Subcutaneous abdominal adipose tissue (tissue), 5 donors: Measurements from ENCODE around the gene EIF4B.

Experiments
- H3K27ac ChIP-seq: one replicate; pipeline ENCODE4 v1.7.0; 2013; ENCODE audit warnings: low read depth, mild to moderate bottlenecking, inconsistent platforms, low read length, moderate library complexity
- H3K27me3 ChIP-seq, 5 donors: one replicate each; pipeline ENCODE4 v1.7.0; 2013; ENCODE audit warnings: low read length in 5 of 5, inconsistent platforms in 1 of 5; ENCODE audit not compliant: control insufficient read depth in 5 of 5, insufficient read depth in 4 of 5
- H3K36me3 ChIP-seq, 5 donors: one replicate each; pipeline ENCODE4 v1.7.0; 2013; ENCODE audit warnings: low read length in 5 of 5; ENCODE audit not compliant: control insufficient read depth in 5 of 5, insufficient read depth in 5 of 5
- H3K4me1 ChIP-seq, 5 donors: one replicate each; pipeline ENCODE4 v1.7.0; 2013; ENCODE audit warnings: low read length in 5 of 5, mild to moderate bottlenecking in 3 of 5, moderate library complexity in 1 of 5; ENCODE audit not compliant: control insufficient read depth in 5 of 5, insufficient read depth in 5 of 5
- H3K4me3 ChIP-seq, 5 donors: one replicate each; pipeline ENCODE4 v1.7.0; 2013; ENCODE audit warnings: low read length in 5 of 5, low read depth in 1 of 5
- H3K9ac ChIP-seq, 5 donors: one replicate each; pipeline ENCODE4 v1.7.0; 2013; ENCODE audit warnings: low read length in 5 of 5, mild to moderate bottlenecking in 4 of 5, moderate library complexity in 3 of 5
- H3K9me3 ChIP-seq, 5 donors: one replicate each; pipeline ENCODE4 v1.7.0; 2013; ENCODE audit warnings: low read length in 5 of 5; ENCODE audit not compliant: control insufficient read depth in 5 of 5
- donor health status: healthy.
- donor health status: healthy.
- donor health status: healthy.
- donor health status: healthy.
- donor health status: healthy.

The EIF4B gene

DNA sequence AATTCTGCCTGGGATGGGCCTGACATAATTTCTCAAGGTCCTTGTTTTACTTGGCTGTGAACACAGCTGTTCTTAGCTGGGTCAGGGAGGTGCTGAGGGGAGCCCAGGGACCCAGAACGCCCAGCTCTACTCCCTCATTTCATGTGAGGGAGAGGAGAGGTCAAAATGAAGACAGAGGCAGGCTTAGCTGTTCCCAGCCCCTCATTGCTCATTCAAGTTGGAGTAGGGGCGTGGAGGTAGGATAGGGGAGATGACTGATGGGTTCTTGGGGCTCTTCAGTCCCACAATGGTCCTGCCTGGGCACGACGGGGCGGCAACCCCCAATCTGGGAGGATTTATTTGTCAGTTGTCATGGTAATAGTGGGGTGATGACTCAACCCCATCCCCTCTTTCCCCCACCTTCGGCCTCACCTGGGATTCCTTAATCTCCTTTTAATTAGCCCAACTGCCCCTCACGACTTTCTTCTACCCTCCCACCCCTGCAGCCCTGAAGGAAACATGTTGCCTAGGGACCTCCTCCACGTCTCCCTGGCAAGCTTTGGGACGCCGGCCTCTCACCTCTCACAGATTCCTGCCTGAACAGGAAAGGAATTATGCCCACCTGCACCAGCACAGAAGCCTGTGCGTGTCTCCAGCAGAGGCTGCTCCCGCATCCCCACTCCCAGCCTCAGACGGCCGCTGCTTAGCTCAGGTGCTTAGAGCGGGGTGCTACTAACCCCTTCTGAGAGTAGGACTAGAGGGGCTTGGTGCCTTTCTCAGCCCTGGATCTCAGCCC lies 62.7 kb downstream of the EIF4B start:
- H3K36me3 ChIP-seq, result peaks cover 0 to 70% (median 37%) of the 10 kb centered on the region in 5 donors
- H3K4me1 ChIP-seq, result peaks cover 26 to 81% (median 78%) of the 10 kb centered on the region in 5 donors

DNA sequence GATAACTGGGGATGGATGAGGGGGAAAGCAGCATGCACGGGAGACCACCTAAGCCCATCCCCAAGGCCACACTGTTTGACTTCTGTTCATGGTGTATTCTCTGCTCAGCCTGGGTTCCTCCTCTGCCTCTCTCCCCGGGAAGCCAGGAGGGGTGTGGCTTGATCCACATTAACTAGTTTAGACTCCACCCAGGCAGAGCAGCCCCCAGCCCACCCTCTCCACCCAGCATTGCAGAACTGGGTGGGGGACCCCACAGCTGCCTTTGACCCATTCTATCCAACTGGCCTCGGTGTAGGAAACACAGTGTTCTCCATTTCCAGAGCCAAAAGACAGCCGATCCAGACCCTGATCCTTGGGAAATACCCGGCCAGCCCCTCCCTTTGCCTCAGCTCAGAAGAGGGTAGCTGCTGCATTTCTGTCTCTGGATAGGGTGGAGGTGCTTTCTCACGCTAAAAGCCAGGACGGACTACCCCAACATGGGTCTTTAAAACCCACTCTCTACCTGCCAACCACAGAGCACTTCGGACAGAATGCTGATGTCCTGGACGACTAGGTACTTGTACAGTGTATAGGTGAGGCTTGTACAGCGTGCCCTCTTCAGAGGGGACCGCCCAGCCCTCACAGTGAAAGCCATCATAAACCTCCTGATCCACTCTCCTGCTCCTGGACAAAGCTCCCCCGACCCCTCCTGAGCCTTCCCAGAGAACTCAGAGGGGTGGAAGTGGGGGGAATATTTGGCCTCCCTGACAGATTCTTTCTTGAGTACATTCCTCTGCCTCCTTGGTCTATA lies 63.6 kb downstream of the EIF4B start:
- peaks cover 0 to 70% (median 37%) of the 10 kb centered on the region in 5 donors for H3K36me3 ChIP-seq
- peaks cover 0 to 3% (median 0%) of the 10 kb centered on the region in 5 donors for H3K27me3 ChIP-seq
- peaks cover 19 to 81% (median 78%) of the 10 kb centered on the region in 5 donors for H3K4me1 ChIP-seq
- H3K27ac ChIP-seq, result peak overlapping the region; percentile 72
- H3K9ac ChIP-seq, result peak overlapping the region in 1 of 5 donors; percentile 37
- H3K4me3 ChIP-seq, result no peak overlapping the region
- H3K9me3 ChIP-seq, result no peaks in the 10 kb centered on the region

More for the DNA sequence above, 62.7 kb downstream of the EIF4B start:
- no peaks in the 10 kb centered on the region for H3K9me3 ChIP-seq
- peaks cover 0 to 3% (median 0%) of the 10 kb centered on the region in 5 donors for H3K27me3 ChIP-seq
- peak overlapping the region in 1 of 5 donors; percentile 37 for H3K9ac ChIP-seq
- H3K4me3 ChIP-seq, result no peak overlapping the region
- peak overlapping the region; percentile 60 for H3K27ac ChIP-seq

DNA sequence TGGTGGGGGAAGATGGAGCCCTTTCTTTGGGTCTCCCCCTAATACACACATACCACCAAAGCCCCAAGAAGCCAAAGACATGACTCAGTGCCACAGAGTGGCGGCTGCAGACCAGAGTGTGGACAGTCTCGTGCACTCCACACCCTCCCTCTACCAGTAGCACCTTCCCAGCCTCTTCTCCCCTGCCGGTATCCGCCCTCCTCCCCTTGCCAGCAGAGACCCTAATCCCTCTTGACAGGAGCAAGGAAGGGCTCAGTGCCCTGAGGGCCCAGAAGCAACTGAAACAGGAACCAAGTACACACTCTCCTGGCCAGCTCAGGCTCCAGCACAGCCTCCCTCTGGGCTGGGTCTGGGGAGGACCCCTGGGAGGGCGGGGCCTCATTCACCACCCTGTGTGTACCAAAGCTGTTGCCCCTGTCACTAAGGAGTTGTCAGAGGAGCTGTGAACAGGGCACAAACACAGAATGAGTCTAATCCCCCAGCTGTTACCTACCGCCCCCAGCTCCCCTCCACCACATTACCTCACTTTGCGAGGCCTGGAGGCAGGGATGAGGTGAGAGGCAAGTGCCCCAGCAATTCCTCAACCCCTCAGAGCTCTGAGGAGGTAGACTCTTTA lies 64.7 kb downstream of the EIF4B start:
- H3K4me3 ChIP-seq, result no peak overlapping the region
- H3K4me1 ChIP-seq, result peaks cover 17 to 70% (median 68%) of the 10 kb centered on the region in 5 donors
- H3K36me3 ChIP-seq, result peaks cover under 1 to 71% (median 41%) of the 10 kb centered on the region in 5 donors
- H3K9ac ChIP-seq, result no peak overlapping the region
- H3K27ac ChIP-seq, result peak overlapping the region; percentile 72
- H3K9me3 ChIP-seq, result no peaks in the 10 kb centered on the region
- peaks cover 0 to 3% (median 0%) of the 10 kb centered on the region in 5 donors for H3K27me3 ChIP-seq

DNA sequence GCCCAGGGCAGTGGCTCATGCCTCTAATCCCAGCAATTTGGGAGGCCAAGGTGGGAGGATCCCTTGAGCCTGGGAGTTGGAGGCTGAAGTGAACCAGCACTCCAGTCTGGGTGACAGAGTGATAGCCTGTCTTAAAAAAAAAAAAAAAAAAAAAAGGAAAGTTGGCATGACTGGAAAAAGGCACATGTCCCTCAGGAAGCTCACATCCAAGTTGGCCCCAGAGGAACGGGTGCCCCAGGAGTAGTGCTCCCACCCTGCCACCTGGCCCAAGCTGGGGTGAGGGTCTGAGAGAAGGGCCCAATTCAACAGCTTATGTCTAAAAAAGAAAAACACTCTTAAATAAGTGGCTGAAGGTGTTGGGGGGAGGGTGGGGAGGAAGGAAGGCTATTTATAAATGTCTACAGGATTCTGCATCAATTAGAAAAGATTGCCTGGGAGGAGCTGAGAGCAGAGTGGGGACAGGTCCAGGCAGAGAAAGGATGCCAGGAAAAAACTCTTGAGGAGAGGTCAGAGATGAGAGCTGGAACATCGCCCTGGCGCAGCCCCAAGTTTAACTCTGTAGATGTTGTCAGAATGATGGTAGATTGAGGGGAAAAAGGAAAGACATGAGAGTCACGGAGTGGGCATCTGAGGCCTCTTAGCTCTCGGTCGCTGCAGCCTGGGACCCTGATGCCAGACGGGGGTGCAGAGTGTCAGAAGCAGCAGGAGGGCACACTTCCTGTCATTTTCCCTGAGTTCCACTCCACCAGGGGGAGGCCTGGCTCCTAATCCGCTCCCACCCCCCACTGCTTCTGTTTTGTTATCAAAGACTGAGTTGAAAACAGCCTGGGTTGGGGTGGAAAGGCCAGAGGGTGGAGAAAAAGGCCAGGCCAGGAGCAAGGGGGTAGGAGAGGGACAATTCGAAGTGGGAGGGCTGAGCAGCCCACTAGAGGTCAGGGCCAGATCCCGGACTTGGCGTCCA lies 65.6 kb downstream of the EIF4B start:
- Histone ChIP-seq H3K36me3 (peaks cover 4 to 73% (median 45%) of the 10 kb centered on the region in 5 donors), H3K27me3 (no peaks in the 10 kb centered on the region), H3K9ac (peak overlapping the region in 3 of 5 donors; percentile 3 to 52 (median 33)), H3K4me3 (peak overlapping the region in 4 of 5 donors; percentile 22 to 37 (median 30)), H3K9me3 (no peaks in the 10 kb centered on the region), H3K4me1 (peaks cover 11 to 63% (median 61%) of the 10 kb centered on the region in 5 donors), H3K27ac (peak overlapping the region; percentile 72)

DNA sequence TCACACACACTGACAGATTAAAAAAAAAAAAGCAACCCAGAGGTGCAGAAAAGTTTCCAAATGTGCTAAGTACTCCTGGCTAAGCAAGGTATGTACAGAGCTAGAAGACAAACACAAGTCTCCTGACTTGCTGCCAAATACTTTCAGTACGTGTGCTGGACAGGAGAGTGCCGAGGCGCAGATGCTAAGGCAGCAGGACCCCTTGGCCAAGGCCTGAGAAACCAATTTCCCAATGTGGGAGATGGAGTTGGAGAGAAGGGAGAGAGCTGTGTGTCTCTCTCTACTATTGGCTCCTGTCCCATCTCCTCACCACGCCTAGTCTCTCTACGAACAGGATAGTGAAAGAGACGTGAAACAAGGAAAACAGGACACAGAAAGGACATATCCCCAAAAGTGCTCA lies 67.6 kb downstream of the EIF4B start:
- H3K4me1 ChIP-seq, result peaks cover 13 to 71% (median 62%) of the 10 kb centered on the region in 5 donors
- no peaks in the 10 kb centered on the region for H3K9me3 ChIP-seq
- peak overlapping the region in 1 of 5 donors; percentile 8 for H3K9ac ChIP-seq
- H3K4me3 ChIP-seq, result no peak overlapping the region
- peaks cover 4 to 61% (median 40%) of the 10 kb centered on the region in 5 donors for H3K36me3 ChIP-seq
- H3K27ac ChIP-seq, result no peak overlapping the region
- H3K27me3 ChIP-seq, result no peaks in the 10 kb centered on the region

DNA sequence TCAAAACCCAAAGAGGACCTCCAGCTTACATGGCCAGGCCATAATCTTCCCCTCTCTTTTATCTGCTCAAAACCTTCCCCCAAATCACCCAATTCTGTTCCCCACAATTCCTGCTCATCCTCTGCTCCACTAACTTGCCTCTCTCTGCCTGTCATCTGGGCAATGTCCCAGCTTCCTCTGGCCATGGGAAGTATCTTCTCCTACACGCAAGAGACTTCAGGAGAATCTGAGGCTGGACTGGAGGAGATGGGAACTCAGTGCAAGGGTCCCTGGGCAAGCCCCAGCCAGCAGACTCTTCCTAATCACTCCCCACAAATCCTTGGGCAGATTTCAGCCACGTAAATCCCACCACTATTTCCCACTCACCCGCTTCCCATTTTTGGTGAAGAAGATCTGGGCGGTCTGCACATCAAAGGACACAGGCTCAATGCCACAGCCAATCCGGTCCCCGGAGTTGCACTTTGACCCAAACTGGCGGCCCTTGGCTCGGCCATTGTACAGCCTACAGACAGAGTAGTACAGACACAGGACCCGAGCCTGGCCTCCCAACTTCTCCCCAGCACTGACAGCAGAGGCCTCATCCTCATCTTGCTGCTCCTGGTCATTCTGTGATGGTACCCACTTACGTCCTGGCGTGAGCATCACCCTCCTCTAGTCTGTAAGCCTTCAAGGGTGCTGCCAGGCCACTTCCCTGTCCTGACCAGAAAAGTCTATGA lies 68.2 kb downstream of the EIF4B start:
- H3K4me1 ChIP-seq, result peaks cover 13 to 67% (median 57%) of the 10 kb centered on the region in 5 donors
- no peaks in the 10 kb centered on the region for H3K27me3 ChIP-seq
- no peaks in the 10 kb centered on the region for H3K9me3 ChIP-seq
- H3K4me3 ChIP-seq, result no peak overlapping the region
- peak overlapping the region; percentile 5 for H3K27ac ChIP-seq
- peak overlapping the region in 1 of 5 donors; percentile 8 for H3K9ac ChIP-seq
- H3K36me3 ChIP-seq, result peaks cover 4 to 58% (median 37%) of the 10 kb centered on the region in 5 donors

DNA sequence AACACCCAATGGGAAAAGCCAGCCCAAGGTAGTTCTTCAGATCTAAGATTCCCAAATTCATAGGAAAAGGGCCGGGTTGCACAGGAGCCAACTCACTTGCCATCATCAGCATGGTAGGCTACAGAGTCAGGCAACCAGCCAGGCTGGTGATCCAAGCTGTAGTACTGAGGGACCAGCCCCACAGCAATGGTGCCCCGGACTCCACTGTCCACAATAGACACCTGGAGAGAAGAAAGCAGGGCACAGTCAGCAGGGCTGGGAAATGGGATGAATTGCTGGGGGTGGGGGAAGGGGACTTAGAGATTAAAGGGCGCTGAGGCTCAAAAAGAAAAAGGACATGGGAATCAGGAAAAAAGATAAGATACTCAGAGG lies 68.7 kb downstream of the EIF4B start:
- no peak overlapping the region for H3K4me3 ChIP-seq
- H3K27ac ChIP-seq, result no peak overlapping the region
- H3K9ac ChIP-seq, result no peak overlapping the region
- H3K9me3 ChIP-seq, result no peaks in the 10 kb centered on the region
- no peaks in the 10 kb centered on the region for H3K27me3 ChIP-seq
- peaks cover 4 to 53% (median 37%) of the 10 kb centered on the region in 5 donors for H3K36me3 ChIP-seq
- peaks cover 13 to 67% (median 57%) of the 10 kb centered on the region in 5 donors for H3K4me1 ChIP-seq

DNA sequence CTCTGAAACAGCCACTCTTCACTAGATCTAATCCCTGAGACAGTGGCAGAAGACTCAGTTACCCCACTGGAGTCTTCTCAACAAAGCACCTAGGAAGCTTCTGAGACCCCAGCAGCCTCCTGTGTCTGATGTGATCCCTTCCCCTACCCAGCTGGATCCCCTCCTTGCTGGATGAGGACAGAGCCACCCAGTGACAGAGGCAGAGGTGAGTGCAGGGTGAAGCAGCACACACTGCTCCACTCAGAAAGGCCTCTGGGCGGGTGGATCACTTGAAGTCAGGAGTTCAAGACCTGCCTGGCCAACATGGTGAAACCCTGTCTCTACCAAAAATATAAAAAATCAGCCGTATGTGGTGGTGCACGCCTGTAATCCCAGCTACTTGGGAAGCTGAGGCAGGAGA lies 70.2 kb downstream of the EIF4B start:
- no peak overlapping the region for H3K4me3 ChIP-seq
- H3K27me3 ChIP-seq, result no peaks in the 10 kb centered on the region
- H3K9me3 ChIP-seq, result no peaks in the 10 kb centered on the region
- peak overlapping the region in 1 of 5 donors; percentile 33 for H3K9ac ChIP-seq
- peaks cover 4 to 42% (median 37%) of the 10 kb centered on the region in 5 donors for H3K36me3 ChIP-seq
- no peak overlapping the region for H3K27ac ChIP-seq
- H3K4me1 ChIP-seq, result peaks cover 10 to 53% (median 44%) of the 10 kb centered on the region in 5 donors
